DMS79 treated with DMSO at 0.1 percent for 48 hours (cell line): ENCODE measurements around the gene HNRNPUL1.

ENCODE experiments used
- DNase-seq: peaks from one replicate; lab custom pipeline; 2025; lab: John Stamatoyannopoulos, UW

The HNRNPUL1 gene

GRCh38 chr19:41353466-41354342 lies 89.5 kb downstream of the HNRNPUL1 start, which contains the start of gene TGFB1:
Gene TGFB1, minus strand, starts transcription at chr19:41353922. Its CDS starts 878 bp downstream, at chr19:41353044.
- peak; percentile 7 for DNase-seq

- no peak for DNase-seq
These were observed 90.3 kb downstream of the HNRNPUL1 start for GRCh38 chr19:41354343-41354953.

- DNase-seq, result no peak
These were observed 90.9 kb downstream of the HNRNPUL1 start for GRCh38 chr19:41355035-41355434.

- DNase-seq, result no peak
These were observed 91.6 kb downstream of the HNRNPUL1 start for GRCh38 chr19:41355802-41356201.

- no peak for DNase-seq
These were observed 93.0 kb downstream of the HNRNPUL1 start for GRCh38 chr19:41356984-41357739.
